Transverse colon (tissue), 4 donors: ENCODE data around the gene LGALS9C. TPM values are rescaled to one million over a fixed set of nuclear protein-coding genes. Genes with fewer than 3 reads are reported as not detected.
A peak's percentile ranks its signal among the peaks of the same experiment; 100 is the strongest.
"Not testable (repeated sequence)": the region's sequence is repeated elsewhere in the genome, so short reads cannot be mapped to it uniquely, and the experiment has no call there.

Experiments used
- DNase-seq: peaks from one replicate; pipeline ENCODE4 v3.0.0-alpha.2; 2019
- H3K27ac ChIP-seq, 4 donors: fragments of 200-600 bp; sonication (generic); 2 replicates each; pipeline ENCODE4 v1.5.1; 2016 to 2018; ENCODE audit warnings: inconsistent platforms in 4 of 4
- H3K27me3 ChIP-seq: fragments of 200-600 bp; sonication (generic); 2 replicates; pipeline ENCODE4 v1.5.1; 2017; ENCODE audit warnings: inconsistent platforms
- H3K36me3 ChIP-seq, 4 donors: fragments of 200-600 bp; sonication (generic); 2 replicates each; pipeline ENCODE4 v1.5.1; 2017 to 2019; ENCODE audit warnings: inconsistent platforms in 4 of 4
- H3K4me1 ChIP-seq, 4 donors: fragments of 200-600 bp; sonication (generic); 2 replicates each; pipeline ENCODE4 v1.5.1; 2017 to 2020; ENCODE audit warnings: inconsistent platforms in 4 of 4
- H3K4me3 ChIP-seq, 4 donors: fragments of 200-600 bp; sonication (generic); 1 replicate in 1 of 4; 2 replicates in 3 of 4; pipeline versions ENCODE4 v1.5.1 to v1.6.1; 2017 to 2019; ENCODE audit warnings: inconsistent platforms in 4 of 4
- H3K9me3 ChIP-seq, 2 donors: fragments of 200-600 bp; sonication (generic); 2 replicates each; pipeline ENCODE4 v1.5.1; 2017 to 2019; ENCODE audit warnings: inconsistent platforms in 2 of 2
- CTCF ChIP-seq, 5 experiments: fragments of 200-600 bp in 3 of 5; fragments of 450-650 bp in 2 of 5; sonication (generic) in 3 of 5; IDR thresholded peaks; 1 replicate in 2 of 5; 2 replicates in 3 of 5; pipeline ENCODE4 v1.5.1; 2016 to 2017; ENCODE audit warnings: antibody characterized with exemption in 5 of 5, inconsistent platforms in 3 of 5, mild to moderate bottlenecking in 2 of 5, moderate library complexity in 1 of 5
- WGBS, 2 donors: methylation state at CpG; one replicate each; pipeline ENCODE4 v1.1.5; 2018; ENCODE audit warnings: low coverage in 1 of 2; 5-methylcytosine and 5-hydroxymethylcytosine counted together
- in situ Hi-C, 4 donors: fragments of 200-750 bp; cut with MboI; loops; one replicate each; pipeline versions ENCODE4 v1.15.0 to v1.15.1; 2017; ENCODE audit warnings: low sequenced_read_pairs in 3 of 4, low pct_ligation_motif_present in 1 of 4, low pct_unique_long_range_greater_than_20kb in 1 of 4
- intact Hi-C: fragments of 100-400 bp; cut with DNase I; formaldehyde crosslinking; loops from one replicate; pipeline ENCODE4 v1.15.1; 2023; ENCODE audit warnings: low total_unique reads
- total RNA-seq, 4 donors: library from RNA; depleted of rRNA; stranded (reverse); fragments of >200 nt; gene quantifications; one replicate each; pipeline ENCODE4 v1.1.0, GENCODE V29; 2016

The LGALS9C gene
- total RNA-seq, 4 donors from 2014 or later, result 15.7 to 60.7 (median 37.2) TPM

- TF ChIP-seq CTCF (IDR thresholded peaks at IDR 0.05), result peak in 1 of 5 experiments; percentile 8
- H3K4me1 ChIP-seq, H3K27me3 ChIP-seq, H3K9me3 ChIP-seq, H3K4me3 ChIP-seq, H3K27ac ChIP-seq, in situ Hi-C loops, intact Hi-C loops, H3K36me3 ChIP-seq: not testable (repeated sequence)
- DNase-seq, result peak; percentile 75
- WGBS, 2 donors, result 56% methylated on average over 5 of the region's 5 CpGs; no CpG with 5 or more reads in 1 of the 2 donors
These were observed 24.6 kb upstream of the LGALS9C start for GRCh38 chr17:18451969-18452368.

- intact Hi-C loops, result not testable (repeated sequence)
- 55% methylated on average over 8 of the region's 8 CpGs; no CpG with 5 or more reads in 1 of the 2 donors for WGBS, 2 donors
These were observed 17.6 kb upstream of the LGALS9C start for GRCh38 chr17:18459035-18459434.

GRCh38 chr17:18463831-18464502, 12.6 kb upstream of the LGALS9C start:
- H3K27ac ChIP-seq, H3K4me1 ChIP-seq, H3K4me3 ChIP-seq, DNase-seq, in situ Hi-C loops, H3K36me3 ChIP-seq, H3K27me3 ChIP-seq, H3K9me3 ChIP-seq, intact Hi-C loops: not testable (repeated sequence)
- 71 to 87% methylated on average over 4 to 9 of the region's 11 CpGs for WGBS, 2 donors

More at GRCh38 chr17:18459035-18459434, 17.6 kb upstream of the LGALS9C start:
- H3K9me3 ChIP-seq, H3K27ac ChIP-seq, H3K27me3 ChIP-seq, in situ Hi-C loops, DNase-seq, H3K4me1 ChIP-seq, H3K4me3 ChIP-seq, H3K36me3 ChIP-seq: not testable (repeated sequence)

- H3K9me3 ChIP-seq, intact Hi-C loops, H3K36me3 ChIP-seq, in situ Hi-C loops, H3K4me1 ChIP-seq, H3K4me3 ChIP-seq, DNase-seq, H3K27ac ChIP-seq, H3K27me3 ChIP-seq: not testable (repeated sequence)
- 27 to 60% methylated on average over 1 to 3 of the region's 6 CpGs for WGBS, 2 donors
These were observed 10.2 kb upstream of the LGALS9C start for GRCh38 chr17:18466250-18466983.

- H3K9me3 ChIP-seq, H3K27me3 ChIP-seq, H3K27ac ChIP-seq, intact Hi-C loops, in situ Hi-C loops, H3K36me3 ChIP-seq, DNase-seq, H3K4me1 ChIP-seq, H3K4me3 ChIP-seq: not testable (repeated sequence)
- 81% methylated on average over 5 of the region's 5 CpGs; no CpG with 5 or more reads in 1 of the 2 donors for WGBS, 2 donors
These were observed 9.6 kb upstream of the LGALS9C start for GRCh38 chr17:18467001-18467400.

GRCh38 chr17:18468472-18469171, 8.0 kb upstream of the LGALS9C start:
- H3K9me3 ChIP-seq, H3K4me1 ChIP-seq, intact Hi-C loops, H3K36me3 ChIP-seq, H3K4me3 ChIP-seq, H3K27me3 ChIP-seq, H3K27ac ChIP-seq, DNase-seq, in situ Hi-C loops: not testable (repeated sequence)
- 86% methylated on average over 10 of the region's 10 CpGs; no CpG with 5 or more reads in 1 of the 2 donors for WGBS, 2 donors

- H3K36me3 ChIP-seq, DNase-seq, H3K27ac ChIP-seq, in situ Hi-C loops, H3K9me3 ChIP-seq, intact Hi-C loops, H3K4me3 ChIP-seq, H3K27me3 ChIP-seq, H3K4me1 ChIP-seq: not testable (repeated sequence)
- WGBS, 2 donors, result 43 to 60% methylated on average over 1 to 2 of the region's 2 CpGs
These were observed 6.8 kb upstream of the LGALS9C start for GRCh38 chr17:18469837-18470236.

- H3K27ac ChIP-seq, DNase-seq, H3K36me3 ChIP-seq, intact Hi-C loops, H3K27me3 ChIP-seq, H3K9me3 ChIP-seq, in situ Hi-C loops, H3K4me1 ChIP-seq, H3K4me3 ChIP-seq: not testable (repeated sequence)
- 64% methylated on average over 2 of the region's 11 CpGs; no CpG with 5 or more reads in 1 of the 2 donors for WGBS, 2 donors
These were observed 6.2 kb upstream of the LGALS9C start for GRCh38 chr17:18470345-18470930.

GRCh38 chr17:18473967-18474366, 2.6 kb upstream of the LGALS9C start:
- H3K27me3 ChIP-seq, DNase-seq, intact Hi-C loops, in situ Hi-C loops, H3K4me3 ChIP-seq, H3K36me3 ChIP-seq, H3K4me1 ChIP-seq, H3K9me3 ChIP-seq, H3K27ac ChIP-seq: not testable (repeated sequence)
- WGBS, 2 donors, result 78% methylated on average over 3 of the region's 4 CpGs; no CpG with 5 or more reads in 1 of the 2 donors
